COLO668 (cell line): Measurements from ENCODE around the gene OR5B21.

Experiments
- DNase-seq: peaks from one replicate; lab custom pipeline; 2025; ENCODE audit not compliant: unreplicated experiment; lab: John Stamatoyannopoulos, UW

OR5B21 gene

GRCh38 chr11:58508005-58508404 lies at the start of gene OR5B21:
Gene OR5B21 (minus strand): TSS chr11:58508105. CDS start chr11:58508105, 0 bp downstream.
- DNase-seq = no peak

GRCh38 chr11:58549644-58550043 lies 41.7 kb upstream of the OR5B21 start:
- no peak for DNase-seq

- no peak for DNase-seq
Measured at GRCh38 chr11:58546841-58547240, 38.9 kb upstream of the OR5B21 start.

- DNase-seq = no peak
Measured at GRCh38 chr11:58531865-58532341, 24.0 kb upstream of the OR5B21 start.

GRCh38 chr11:58530236-58530635 lies 22.3 kb upstream of the OR5B21 start:
- DNase-seq = peak; percentile 31

- no peak for DNase-seq
Measured at GRCh38 chr11:58527429-58527828, 19.5 kb upstream of the OR5B21 start.

- no peak for DNase-seq
Measured at GRCh38 chr11:58526721-58527120, 18.8 kb upstream of the OR5B21 start.

GRCh38 chr11:58525037-58525614 lies 17.2 kb upstream of the OR5B21 start:
- no peak for DNase-seq

- peak; percentile 30 for DNase-seq
Measured at GRCh38 chr11:58524232-58525036, 16.5 kb upstream of the OR5B21 start.

GRCh38 chr11:58513747-58514367 lies 6.0 kb upstream of the OR5B21 start:
- peak; percentile 9 for DNase-seq

- no peak for DNase-seq
Measured at GRCh38 chr11:58511636-58512035, 3.7 kb upstream of the OR5B21 start.

- DNase-seq = no peak
Measured at GRCh38 chr11:58509748-58510147, 1.8 kb upstream of the OR5B21 start.

GRCh38 chr11:58508814-58509213 lies 909 bp upstream of the OR5B21 start:
- no peak for DNase-seq

- no peak for DNase-seq
Measured at GRCh38 chr11:58507355-58507754, 550 bp downstream of the OR5B21 start.

GRCh38 chr11:58506935-58507334 lies 970 bp downstream of the OR5B21 start:
- DNase-seq = no peak

- no peak for DNase-seq
Measured at GRCh38 chr11:58505849-58506248, 2.1 kb downstream of the OR5B21 start.

- no peak for DNase-seq
Measured at GRCh38 chr11:58504232-58504631, 3.7 kb downstream of the OR5B21 start.

GRCh38 chr11:58503361-58503856 lies 4.5 kb downstream of the OR5B21 start:
- DNase-seq = no peak

- no peak for DNase-seq
Measured at GRCh38 chr11:58502004-58502403, 5.9 kb downstream of the OR5B21 start.

- DNase-seq = no peak
Measured at GRCh38 chr11:58498464-58498863, 9.4 kb downstream of the OR5B21 start.

GRCh38 chr11:58497951-58498350 lies 10.0 kb downstream of the OR5B21 start:
- DNase-seq = no peak

- DNase-seq = no peak
Measured at GRCh38 chr11:58495906-58496305, 12.0 kb downstream of the OR5B21 start.
